ENCODE results near the gene IFT74.

Gene IFT74

DNA sequence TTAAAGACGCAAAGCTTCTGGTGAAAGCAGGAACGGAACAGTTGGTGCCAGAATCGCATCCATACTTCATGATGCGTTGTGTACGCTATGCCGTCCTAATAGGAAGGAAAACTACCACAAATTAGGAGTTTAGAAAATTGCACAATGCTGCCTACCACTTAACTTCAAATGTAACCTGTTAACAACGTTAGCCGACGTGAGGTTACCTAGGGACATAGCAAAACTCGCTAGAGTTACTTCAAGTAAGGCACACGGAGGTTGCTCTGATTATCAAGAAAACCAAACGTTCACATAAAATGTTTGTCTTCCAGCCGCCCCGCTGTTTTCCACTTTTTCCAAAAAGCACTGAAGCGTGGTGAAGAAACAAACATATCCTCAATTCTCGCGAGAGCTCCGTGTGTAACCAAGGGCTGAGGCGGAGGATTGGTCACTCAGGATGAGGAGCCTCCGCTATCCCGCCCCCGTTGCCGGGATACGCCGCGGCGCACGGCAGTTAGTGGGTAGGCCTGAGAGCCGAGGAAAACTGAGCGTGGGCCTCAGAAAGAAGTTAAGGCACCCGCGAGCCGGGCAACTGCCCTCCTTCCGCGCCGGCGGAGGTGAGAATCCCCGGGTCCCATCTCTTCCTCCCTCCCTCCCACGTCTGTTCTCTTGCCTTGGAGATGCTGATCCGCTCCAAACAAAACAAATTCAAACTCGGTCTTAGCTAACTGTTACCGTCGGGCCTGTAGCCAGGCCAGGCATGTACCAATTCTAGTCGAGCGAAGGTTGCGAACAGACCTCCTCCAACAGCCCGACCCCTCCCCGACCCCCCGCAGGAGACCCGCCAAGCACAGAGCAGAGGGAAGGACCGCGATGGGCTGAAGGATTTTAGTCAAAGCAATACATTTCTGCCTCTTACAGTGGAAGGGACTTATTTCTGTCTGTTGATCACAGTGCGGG, at the start of gene IFT74:
TSS of gene IFT74 (plus strand) at position 492 of the 939 bp plus-strand sequence. CDS start 5,556 bp downstream, outside the sequence.
- DNase-seq (ENCODE audit: low read depth): peak; percentile 83

DNA sequence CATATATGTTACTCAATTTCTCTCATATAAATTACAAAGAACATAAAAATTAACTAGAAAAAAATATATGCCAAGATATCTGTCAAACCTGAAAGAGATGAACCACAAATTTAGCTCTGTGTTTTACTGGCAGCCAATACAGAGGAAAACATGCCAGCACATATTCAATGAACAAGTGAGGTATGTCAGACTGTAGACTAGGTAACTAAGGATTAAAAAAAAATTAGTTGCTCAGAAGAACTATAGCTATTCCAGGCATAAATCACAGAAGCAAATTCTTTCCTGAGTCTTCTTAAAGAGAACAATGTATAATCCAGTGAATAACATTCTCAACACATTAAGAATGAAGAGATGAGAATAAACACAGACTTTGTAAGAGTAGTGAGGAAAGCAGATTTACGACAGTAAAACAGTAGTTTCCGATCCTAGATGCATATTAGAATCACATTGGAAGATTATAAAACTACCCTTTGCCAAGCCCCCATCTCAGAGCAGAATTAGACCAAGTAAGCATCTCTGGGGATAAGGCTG, 43.0 kb upstream of the IFT74 start:
- no peak for DNase-seq (ENCODE audit: low read depth)

DNA sequence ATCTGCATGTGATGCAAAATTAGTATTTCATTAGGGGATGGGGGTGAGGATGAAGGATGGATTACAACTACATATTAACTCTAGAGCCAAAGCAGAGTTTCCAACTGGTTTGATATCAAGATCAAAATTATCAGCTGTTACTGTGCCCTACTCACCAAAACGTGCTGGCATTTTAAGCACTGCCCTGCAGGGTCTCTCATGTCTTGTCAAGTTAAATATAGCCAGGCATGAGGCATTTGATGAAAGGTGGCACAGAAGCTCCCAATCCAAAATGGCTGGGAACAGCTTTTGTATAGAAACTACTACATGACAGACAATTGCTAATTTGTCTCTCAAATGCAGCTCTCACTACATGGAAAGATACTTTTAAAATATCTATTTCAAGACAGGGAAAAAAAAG, 36.5 kb upstream of the IFT74 start:
- no peak for DNase-seq (ENCODE audit: low read depth)

DNA sequence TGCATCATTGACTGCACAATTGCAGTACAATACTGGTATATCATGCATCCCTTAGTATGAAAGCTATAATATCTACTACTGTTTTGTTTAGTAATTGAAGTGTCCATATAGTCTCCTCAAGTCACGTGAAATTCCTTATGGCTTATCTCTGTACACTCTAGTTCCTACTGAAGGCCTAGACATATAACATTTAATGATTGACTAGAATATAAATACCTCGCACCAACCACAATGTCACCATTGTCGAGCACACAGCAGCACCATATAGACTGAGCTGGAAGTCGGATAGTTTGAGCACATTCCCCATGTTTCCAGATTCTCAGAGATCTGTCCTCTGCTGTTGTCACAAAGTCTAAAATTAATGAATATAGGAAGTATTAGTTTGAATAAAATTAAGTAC, 30.6 kb upstream of the IFT74 start:
- no peak for DNase-seq (ENCODE audit: low read depth)

DNA sequence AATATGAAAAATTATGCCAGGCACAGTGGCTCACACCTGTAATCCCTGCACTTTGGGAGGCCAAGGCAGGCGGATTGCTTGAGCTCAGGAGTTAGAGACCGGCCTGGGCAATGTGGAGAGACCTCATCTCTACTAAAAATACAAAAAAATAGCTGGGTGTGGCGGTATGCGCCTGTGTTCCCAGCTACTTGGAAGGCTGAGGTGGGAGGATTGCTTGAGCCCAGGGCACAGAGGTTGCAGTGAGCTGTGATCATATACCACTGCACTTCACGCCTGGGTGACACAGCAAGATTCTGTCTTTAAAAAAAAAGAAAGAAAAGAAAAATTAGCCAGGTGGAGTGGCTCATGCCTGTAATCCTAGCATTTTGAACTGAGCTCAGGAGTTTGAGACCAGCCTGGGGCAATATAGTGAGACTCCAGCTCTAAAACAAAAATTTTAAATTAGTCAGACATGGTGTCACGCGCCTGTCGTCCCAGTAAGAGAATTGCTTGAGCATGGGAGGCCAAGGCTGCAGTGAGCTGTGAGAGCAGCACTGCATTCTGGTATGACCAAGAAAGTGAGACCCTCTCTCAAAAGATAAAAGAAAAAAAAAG, 27.2 kb upstream of the IFT74 start:
- DNase-seq (ENCODE audit: low read depth): no peak

DNA sequence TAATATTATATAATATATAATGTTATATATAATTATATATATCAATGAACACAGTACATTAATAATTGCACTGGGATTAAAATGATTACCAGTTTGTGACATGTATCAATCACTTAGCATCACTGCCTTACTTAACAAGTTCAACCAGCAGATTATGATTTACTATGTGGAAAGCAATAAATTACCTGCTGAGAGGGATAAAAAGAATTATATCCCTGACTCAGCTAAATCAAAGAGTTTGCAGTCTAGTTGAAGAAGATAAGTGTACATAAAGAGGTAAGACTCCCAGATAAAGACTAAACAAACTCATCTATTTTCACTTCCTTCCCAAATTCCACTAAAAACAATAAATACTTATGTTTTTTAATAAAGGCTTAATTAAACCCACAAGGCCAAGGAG, 20.4 kb upstream of the IFT74 start:
- no peak for DNase-seq (ENCODE audit: low read depth)

DNA sequence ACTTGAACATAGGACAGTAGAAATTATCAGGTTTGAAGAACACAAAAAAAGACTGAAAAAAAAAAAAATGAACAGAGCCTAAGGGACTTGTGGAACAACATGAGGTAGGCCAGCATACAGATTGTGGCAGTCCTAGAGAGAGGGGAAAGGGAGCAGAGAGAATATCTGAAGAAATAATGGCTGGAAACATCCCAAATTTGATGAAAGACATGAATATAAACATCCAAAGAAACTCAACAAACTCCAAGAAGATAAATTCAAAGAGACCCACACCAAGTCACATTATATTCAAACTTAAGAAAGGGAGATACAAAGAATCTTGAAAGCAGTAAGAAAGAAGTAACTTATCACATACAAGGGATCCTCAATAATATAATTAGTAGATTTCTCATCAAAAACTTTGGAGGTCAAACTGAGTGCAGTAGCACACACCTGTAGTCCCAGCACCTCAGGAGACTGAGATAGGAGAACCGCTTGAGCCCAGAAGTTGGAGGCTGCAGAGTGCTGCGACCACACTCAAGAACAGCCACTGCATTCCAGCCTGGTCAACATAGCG, 18.3 kb upstream of the IFT74 start:
- no peak for DNase-seq (ENCODE audit: low read depth)

DNA sequence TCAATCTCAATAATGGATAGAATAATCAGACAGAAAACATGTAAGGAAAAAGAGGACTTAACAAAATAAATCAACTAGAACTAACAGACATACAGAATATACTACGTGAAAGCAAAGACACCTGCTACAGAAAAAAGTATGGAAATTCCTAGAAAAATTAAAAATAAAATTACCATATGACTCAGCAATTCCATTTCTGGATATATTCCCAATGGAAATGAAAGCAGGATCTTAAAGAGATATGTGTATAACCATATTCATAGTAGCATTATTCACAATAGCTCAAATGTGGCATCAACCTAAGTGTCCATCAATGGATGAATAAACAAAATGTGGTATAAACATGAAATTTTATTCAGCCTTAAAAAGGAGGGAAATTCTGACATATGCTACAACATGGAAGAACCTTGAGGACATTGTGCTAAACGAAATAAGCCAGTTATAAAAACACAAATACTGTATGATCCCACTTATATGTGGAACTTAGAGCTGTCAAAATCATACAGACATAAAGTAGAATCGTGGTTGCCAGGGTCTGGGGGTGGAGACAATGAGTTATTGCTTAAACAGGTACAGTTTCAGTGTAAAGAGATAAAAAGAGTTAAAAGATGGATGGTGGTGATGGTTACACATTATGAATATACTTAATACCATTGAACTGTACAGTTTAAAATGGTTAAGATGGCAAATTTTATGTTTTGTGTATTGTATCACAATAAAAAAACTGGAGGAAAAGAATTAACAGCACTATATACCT, 16.1 kb upstream of the IFT74 start:
- DNase-seq (ENCODE audit: low read depth): no peak

DNA sequence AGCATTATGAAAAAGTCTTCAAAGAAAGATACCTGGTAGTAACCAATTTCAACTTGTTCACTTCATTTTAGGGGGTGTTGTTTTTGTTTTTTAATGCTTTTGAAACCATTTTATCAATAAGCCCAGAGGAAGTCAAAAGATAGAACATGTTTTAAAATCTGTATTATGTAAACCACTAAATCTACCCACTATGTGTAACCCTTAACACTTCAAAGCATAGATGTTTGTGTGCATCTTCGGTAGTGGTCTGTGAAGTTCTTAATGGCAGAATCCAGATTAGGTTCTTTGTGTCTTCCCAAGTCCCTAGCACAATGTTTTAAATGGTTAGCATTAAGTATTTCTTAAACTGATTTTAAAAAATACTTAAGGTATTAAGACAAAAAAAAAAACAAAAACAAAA, 15.4 kb upstream of the IFT74 start:
- no peak for DNase-seq (ENCODE audit: low read depth)

DNA sequence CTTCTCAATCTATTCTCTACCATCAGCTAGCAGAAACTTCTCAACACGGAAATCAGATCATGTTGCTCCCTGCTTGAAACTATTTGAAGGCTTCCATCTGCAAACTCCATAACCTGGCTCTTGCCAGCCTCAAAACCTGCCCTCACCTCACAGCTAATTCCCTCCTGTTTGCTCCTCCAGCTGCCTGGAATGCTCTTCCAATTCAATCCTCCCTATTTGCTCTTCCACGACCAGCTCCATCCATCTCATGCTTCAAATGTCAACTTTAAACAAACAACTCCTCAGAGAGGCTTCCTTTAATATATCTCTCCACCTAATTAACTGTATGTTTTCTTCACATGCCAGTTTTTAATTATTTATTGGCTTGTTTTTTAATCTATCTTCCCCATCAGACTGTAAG, 10.6 kb upstream of the IFT74 start:
- no peak for DNase-seq (ENCODE audit: low read depth)

DNA sequence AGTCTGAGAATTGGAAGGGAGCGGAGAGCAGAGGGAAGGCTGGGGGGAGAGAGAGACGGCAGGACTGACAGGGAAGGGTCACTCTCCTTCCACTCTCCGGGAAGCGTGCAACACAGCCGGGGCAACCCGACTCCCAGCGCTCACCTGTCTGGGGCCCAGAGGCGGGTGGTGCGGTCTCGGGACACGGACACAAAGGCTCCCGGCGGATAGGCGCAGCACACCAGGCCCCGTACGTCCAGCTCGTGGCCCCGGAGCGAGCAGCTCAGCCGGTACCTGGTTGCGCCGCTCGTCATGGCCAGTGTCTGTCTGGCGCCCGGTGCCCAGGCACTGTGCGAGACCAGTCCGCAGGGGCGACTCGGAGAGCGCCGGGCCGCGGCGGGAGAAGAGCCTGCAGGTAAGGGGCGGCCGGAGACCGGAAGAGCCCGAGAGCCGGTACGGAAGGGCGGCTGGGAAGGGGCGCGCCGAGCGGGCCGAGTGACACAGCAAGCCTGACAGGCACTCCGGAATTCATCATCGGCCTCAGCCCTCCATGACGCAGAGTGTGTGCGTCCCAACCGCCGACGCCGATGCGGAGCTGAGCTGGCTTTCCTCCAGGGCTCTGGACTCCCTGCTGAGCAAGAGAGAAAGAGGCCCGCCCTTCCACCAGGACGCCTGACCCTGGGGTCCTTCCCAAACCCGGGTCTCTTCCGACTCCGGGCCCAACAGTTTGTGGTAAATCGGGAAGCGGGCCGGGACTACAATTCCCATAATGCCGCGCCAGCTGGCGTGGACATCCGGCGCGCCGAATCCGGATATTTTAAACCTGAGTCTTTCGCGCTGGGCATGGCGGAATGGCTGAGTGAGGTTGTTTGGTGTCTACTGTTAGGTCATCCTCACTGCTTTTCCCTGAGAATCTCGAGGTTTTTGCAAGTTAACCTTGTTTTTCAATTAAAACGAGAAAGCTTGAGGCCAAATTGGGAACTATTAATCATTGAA, 9.2 kb upstream of the IFT74 start, which contains the start of gene PLAA:
TSS of gene PLAA (minus strand) at position 490 of the 975 bp plus-strand sequence. CDS start at position 293, 197 bp downstream.
- DNase-seq (ENCODE audit: low read depth): peak; percentile 75

DNA sequence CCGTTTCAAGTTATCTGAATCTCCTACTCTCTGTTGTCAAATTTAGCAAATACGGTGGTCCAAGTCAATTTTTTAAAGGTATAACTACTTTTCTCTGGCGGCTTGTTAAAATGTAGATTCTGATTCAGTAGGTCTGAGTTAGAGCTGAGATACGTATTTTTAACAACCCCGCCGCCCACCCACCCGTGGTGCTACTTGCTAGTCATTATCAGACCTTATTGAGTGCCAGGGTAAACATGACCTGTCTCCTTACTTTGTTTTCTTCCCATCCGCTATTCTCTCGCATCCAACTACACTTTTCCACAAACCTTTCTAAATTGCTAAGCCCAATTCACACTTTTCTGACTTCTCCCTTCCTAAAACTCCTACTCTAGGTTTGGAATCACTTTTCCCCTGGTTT, 8.5 kb upstream of the IFT74 start:
- DNase-seq (ENCODE audit: low read depth): no peak

DNA sequence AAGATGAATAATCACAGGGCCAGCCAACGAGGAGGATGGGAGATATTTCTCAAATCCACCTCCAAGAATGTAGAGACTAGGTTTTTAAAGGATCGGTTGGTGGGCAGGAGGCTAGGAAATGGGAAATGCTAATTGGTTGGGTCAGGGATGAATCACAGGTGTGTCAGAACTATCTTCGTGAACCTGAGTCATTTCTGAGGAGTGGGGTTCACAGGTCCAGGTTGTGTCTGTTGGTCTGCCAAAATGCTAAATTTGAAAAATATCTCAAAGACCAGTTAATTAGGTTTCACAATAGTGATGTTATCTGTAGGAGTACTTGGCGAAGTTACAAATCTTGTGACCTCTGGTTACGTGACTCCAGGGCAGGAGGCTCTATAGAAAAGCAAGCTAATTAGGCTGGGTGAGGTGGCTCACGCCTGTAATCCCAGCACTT, 6.6 kb upstream of the IFT74 start:
- DNase-seq (ENCODE audit: low read depth): no peak

DNA sequence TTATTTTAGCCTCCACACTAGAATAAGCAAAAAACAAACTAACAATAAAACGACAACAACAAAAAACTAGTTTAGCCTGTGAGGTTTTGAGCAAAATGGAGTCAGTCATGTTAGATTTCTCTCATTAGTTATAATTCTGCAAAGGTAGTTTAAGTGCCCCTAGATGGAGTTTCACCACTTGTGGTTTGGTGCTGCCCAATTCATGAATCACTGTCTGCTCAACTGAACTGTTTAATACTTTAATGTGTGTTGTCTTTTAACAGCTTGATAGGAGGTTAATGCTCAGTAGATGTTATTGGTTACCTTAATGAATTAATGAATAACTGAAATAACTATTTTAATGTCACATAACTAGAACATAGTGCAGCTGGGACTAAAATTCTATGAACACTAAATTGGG, 5.7 kb upstream of the IFT74 start:
- no peak for DNase-seq (ENCODE audit: low read depth)

DNA sequence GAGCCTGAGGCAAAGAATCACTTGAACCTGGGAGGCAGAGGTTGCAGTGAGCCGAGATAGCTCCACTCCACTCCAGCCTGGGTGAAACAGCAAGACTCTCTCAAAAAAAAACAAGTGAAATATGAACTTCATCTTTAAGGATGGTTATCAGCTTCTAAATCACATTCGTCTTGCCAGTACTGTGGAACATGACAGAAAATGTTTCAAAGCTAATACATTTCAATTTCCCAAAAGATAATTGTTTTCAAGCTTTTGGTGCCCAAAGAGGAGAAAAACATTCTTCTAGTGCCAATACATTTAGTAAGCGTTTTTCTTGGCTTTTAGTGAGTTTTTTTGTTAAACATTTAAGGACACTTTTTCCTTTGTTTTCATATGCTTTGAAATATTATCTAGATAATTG, 4.4 kb upstream of the IFT74 start:
- no peak for DNase-seq (ENCODE audit: low read depth)

DNA sequence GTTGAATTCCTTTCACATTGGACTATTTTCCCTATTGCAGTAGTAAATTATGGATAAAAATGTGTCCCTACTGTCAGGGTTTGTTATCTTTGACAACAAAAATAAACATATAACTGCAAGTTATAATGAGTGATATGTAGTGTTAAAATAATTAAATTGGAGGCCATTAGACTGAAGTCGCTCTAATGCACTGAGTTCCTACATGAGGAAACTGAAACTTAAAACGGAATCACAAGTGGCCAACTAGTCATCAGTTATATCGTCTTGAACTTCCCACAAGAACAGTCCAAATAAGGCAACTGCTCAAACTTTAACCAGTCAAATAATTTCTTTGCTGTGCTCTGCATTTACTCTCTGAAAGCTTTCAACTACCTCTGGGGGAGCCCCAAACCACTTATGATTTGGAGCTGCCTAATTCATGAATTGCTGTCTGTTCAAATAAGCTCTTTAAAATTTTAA, 2.1 kb upstream of the IFT74 start:
- DNase-seq (ENCODE audit: low read depth): no peak

DNA sequence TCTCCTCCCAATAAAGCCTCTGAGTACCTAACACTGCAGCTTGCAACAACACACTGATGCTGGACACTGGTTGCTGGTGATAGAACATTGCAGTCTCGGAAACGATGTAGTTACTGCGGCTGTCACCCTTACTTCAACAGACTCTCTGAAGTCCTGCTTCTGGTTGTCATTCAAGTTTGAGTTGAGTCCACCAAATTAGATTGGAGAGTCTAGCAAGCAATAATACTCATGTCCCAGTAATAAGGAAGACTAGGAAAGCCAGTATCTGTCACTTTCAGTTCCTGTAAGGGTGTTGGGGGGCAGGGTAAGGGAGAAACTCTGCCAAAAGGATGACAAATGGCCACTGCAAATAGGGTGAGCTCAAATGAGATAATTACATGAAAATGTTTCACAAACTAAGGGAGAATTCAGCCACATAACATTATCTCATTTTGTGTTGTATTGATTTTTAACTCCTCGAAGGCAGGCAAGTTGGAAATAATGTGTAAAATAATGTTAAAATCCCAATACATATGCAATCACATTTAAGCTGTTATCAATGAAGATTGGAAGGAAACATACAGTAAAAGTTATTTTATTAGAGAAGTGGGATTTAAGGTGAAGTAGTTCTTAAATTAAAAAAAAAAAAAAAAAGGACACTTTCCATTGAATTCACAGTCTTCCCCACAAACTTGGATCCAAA, 849 bp upstream of the IFT74 start:
- no peak for DNase-seq (ENCODE audit: low read depth)

DNA sequence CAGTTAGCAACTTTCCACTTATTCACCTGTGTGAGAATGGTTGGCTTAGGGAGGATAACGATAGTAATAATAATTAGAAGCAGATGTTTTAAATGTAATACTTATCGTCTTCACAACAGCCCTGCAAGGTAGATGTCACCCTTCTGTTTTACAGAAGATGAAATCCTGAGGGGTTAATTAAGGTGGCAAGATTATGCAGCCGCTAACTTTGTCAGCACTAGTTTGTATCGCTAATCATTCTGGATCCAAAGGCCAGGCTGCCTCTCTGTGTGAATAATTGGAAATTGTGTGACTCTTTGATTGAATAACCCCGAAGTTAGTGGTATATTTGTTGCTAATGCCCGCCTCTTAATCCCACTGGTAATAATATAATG, 635 bp downstream of the IFT74 start:
- DNase-seq (ENCODE audit: low read depth): no peak

DNA sequence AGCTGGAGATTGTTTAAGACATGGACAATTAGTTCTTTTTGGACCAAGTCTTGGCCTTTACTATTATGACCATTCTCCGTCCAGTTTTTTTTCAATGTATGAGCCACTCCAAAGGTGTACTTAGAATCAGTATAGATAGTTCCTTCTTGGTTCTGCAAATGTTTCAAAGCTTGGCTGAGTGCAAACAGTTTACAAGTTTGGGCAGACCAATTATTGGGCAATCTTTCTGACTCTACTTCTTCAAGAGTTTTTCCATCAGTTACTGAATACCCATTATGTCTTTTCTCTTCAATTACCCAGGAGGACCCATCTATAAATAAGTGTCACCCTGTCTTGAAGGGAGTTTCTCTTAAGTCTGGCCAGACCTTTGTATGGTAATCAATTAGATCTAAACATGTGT, 15.5 kb downstream of the IFT74 start:
- DNase-seq (ENCODE audit: low read depth): no peak

DNA sequence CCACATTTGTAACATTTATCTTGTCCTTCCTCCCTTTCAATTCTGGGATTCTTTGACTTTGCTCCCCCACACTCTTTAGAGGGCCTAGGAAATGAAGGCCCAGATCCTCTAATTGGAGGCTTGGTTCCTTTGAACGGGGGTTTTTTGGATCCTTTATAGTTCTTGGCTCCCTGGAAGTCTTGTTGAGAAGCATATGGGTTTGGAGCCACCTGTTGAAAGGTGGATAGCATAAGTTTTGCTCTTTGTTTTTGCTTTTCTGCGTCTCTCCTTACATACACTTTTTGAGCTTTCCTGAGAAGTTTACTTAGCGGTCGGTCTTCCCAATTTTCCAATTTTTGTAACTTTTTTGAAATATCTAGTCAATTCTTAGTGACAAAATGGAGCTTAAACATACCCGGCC, 17.8 kb downstream of the IFT74 start:
- no peak for DNase-seq (ENCODE audit: low read depth)
